ACHN (cell line): Measurements from ENCODE around the gene NCKAP5.

ENCODE experiments used
- DNase-seq: peaks from one replicate; pipeline ENCODE4 v3.0.0-alpha.2; 2015
- in situ Hi-C: cut with HindIII; loops from 2 replicates; pipeline ENCODE4 v1.10.0; 2017; ENCODE audit warnings: low sequenced_read_pairs, low pct_ligation_motif_present, low pct_unique_long_range_greater_than_20kb

The NCKAP5 gene

DNA sequence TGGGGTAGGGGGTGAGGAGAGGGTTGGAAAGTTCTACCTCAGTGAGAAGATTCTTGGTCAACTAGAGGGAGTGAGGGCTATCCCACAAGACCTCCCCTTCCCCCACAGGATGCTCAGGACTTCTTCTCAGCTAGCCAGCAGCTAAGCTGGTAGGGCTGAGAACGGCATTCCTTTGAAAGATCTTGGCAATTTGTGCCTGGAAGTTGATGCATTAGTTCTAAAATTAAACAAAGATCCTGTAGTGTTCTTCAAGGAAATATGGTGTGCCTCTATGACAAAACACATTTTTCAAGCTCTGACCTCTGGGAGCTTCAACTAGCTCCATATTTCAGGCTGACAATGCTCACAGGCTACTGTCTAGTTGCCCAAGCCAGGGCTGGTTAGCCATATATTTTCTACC is 900.6 kb downstream of the NCKAP5 start:
- DNase-seq, result no peak
- in situ Hi-C loops, result no loop called here

DNA sequence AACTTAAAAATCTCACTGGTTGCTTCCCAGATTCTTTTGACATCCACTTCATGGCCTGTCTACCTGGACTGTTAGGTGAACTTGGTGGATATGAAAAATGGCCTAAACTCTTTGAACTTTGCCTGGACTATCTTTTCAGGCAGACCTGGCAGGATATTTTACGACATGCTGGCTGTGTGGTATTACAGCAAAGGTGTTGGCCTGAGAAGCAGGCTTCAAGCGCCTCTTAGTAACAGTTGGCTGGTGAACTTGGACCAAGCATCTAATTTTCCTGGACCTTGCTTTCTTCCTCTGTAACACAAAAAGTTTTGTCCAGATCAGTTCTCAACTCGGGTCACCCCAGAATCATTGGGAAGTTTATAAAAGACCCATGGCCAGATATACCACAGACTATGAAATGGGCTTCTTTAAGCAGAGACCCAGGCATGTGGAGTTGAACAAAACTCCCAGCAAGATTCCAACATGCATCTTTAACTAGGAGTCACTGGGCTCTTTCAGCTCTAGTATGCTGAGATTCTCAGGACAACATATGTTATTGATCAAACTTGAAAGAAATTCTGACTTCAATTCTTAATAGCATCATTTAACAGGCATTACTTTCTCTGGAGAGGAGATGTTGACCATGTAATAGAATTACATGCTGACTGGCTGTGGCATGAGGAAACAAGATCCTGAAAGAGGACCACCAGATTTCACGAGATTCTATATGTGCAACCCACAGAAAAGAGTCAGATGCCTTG is 902.7 kb downstream of the NCKAP5 start:
- in situ Hi-C loops, result no loop called here
- no peak for DNase-seq

DNA sequence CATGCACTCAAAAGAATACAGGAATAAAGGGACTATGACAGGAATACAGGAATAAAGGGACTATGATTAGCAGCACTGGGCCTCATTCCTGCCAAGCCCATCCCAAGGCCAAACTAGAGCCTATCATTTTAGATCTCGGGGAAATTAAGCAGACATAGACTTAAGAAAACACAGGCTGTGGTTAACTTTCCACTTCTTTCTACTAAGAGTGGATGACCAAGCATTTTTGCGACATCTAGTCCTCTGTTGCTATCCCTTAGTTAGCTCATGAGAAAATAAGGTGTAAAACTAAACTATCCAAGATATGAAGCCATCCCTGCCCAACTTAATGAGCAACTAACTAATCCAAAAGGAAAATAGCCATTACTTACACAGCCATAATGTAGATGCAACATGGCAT is 904.2 kb downstream of the NCKAP5 start:
- no peak for DNase-seq
- in situ Hi-C loops, result no loop called here

DNA sequence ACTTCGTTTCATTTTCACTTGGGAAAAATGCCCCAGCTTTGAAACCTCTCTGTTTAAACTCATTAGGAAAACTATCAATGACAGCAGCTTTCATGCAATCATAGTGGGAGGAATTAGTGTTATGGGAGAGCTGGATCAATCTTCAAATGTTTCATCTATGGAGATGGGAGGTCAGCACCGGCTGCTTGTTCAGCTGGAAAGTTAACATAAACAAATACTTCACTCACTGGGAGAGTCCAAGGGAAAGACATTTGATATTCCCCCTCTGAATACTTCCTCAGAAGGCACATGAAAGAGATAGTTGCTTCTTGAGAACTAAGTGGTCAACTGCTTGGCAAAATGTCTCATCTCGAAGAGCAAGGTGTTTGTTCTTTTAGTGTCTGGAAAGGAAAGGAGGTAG is 905.5 kb downstream of the NCKAP5 start:
- in situ Hi-C loops, result no loop called here
- DNase-seq, result no peak

DNA sequence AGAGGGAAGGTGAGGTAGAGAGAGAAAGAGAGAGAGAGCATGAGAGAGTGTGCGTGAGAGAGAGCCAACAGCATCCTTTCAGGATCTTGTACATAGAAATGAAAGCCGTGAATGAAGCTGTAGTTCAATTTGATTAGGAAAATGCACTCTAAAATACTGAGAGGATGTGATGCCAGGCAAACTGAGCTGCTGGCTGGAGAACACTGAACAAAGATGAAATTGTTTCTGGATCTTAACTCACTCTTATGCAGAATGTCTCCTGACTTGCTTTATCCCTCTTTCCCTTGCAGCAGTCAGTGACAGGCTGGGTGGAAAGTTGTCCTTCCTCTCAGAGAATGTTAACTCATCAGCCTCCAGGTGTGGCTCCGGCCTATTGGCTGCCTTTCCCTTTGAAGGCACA is 908.9 kb downstream of the NCKAP5 start:
- in situ Hi-C loops, result no loop called here
- DNase-seq, result no peak

DNA sequence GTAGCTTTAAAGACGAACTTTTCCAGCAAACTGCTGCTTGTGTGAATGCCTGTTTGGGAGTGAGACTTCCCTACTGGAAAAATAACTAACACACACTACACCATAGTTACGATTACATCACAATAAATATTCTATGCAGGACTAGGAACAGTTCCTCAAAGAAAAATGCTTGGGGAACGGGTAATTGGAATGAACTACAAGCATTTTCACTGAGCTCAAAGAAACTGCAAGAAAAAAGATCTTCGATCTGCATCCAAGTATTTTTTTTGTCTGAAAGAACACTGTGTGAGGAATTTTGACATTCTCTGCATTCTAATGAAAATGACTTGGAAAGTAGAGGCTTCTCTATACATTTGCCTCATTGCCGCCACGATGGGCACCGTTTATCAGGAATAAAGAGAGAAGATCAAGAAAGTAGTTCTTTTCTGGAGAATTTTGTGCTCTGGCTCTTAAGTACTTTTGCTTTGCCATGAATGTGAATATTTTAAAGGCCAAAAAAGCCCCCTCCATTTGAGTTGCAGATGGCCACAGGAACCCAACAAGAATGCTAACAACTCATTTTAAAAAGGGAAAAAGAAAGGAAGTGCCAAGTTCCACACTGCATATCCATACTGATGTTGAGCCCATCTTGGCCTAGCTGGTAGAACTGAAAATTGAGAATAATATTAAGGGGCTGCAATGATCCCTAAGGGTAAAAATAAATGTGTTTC is 911.8 kb downstream of the NCKAP5 start:
- in situ Hi-C loops, result no loop called here

DNA sequence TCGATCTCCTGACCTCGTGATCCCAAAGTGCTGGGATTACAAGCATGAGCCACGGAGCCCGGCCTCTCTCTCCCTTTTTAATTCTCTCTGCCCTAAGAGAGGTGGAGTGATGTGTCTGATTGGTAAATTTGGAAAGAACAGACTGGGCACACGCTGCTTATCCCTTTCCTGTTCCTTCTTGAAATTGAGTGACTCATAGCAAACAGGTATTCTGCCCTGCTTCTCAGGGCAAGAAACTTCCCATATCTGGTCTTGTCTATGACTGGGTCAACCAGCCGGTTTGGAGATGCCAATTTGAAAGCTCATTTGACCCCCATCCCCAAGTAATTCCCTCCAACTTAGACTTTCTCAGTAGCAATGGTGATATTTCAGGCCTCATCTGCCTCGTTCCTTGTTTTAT is 913.3 kb downstream of the NCKAP5 start:
- in situ Hi-C loops, result no loop called here
- DNase-seq, result no peak

More for the DNA sequence above, 911.8 kb downstream of the NCKAP5 start:
- no peak for DNase-seq

DNA sequence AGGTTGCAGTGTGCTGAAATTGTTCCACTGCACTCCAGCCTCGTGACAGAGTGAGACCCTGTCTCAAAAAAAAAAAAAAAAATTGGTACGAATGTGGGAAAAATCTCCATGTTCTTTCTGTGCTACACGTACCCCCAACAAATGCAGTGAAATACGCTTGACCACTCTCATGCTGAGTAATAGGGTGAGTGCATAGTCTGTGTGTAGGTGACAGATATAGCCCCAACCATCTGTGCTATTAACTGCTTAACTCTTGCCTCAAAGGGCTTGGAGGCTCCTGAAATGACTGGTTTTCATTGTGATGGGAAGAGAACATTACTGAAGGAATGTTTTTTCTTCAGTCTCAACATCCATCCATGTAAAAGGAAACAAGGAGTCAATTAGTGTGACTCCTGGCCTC is 913.9 kb downstream of the NCKAP5 start:
- no peak for DNase-seq
- in situ Hi-C loops, result no loop called here

DNA sequence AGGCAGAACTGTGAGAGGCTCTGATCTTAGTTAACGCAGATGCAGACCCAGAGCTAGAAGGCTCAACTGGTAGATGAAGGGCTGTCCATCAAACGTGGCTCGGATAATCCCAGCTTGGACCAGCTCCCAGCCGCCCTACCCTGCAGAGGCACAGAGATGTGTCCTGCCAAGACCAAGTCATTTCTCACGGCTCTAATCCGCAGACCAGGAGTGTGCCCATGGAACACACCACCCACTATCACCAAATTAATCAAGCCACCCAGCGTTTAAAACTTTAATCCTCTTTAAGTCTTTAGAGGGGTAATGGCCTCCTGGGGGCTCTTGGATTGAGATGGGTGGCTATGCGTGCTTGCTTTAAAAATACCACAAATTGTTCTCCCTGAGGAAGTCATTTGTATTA is 915.8 kb downstream of the NCKAP5 start:
- in situ Hi-C loops, result no loop called here
- DNase-seq, result no peak

DNA sequence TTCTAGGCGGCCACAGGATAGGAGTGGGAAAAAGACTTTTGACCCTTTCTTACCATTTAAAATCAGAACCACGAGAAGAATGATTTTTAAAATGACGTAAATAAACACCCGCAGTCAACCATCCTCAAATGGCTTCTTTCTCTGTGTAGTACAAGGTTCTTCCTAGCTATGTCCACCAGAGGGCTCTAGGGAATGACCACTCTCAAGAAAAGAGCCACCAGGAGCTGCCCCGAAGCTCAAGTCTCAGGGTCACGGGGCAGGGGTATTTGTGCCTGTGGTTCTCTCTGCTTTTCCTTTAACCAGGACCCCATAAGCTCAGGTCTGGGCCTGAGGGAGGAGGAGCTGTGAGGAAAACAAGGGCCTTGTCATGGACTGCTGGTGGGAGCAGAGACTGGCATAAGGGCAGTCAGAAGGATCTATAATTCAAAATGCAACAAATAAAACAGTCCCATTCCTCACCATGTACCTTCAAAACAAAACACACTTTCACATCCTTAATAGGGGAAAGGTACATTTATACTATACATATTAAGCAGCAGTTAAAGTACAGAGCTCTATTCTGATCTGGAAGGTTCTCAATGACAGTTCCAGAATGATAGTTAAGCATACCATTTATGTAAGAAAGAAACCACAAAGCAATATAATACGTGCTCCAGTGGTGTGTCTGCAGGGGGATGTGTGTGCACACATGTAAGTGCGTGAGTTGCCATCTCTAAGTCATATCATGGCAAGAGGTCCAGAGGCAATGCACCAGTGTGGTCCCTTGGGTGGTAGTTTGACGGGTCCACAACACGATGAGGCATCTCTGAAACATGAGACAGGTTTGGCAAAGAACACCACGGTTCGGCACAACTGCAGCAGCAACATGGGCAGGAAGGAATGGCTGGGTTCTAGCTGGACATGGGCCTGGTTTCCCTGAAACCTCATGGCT is 916.9 kb downstream of the NCKAP5 start:
- in situ Hi-C loops, result no loop called here
- peak; percentile 53 for DNase-seq

DNA sequence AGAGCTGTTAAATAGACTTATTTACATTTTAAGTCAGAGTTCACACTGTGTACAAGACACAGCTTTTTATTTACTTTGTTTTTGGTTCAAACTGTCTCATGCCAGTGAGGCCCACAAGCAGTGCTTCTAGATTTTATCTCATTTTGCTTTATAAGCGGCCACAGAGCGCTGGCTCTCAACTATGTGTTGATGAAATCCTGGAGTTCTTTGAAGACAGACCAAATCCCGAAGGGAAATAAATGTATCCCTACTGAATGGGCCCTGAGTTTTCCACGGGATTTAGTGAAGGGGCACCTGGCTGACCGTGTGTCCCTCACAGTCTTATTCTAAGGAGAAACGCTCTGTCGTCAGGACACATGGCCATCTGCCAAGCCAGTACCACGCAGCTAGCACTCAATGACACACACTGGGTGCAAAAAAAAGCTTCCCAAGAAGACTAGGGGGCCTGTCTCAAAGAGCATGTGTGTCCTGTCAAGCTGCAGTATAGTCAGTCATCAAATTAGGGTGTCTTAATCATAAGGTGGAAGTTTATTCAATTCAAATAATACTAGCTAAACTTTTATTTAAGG is 921.6 kb downstream of the NCKAP5 start:
- DNase-seq, result no peak
- in situ Hi-C loops, result no loop called here

DNA sequence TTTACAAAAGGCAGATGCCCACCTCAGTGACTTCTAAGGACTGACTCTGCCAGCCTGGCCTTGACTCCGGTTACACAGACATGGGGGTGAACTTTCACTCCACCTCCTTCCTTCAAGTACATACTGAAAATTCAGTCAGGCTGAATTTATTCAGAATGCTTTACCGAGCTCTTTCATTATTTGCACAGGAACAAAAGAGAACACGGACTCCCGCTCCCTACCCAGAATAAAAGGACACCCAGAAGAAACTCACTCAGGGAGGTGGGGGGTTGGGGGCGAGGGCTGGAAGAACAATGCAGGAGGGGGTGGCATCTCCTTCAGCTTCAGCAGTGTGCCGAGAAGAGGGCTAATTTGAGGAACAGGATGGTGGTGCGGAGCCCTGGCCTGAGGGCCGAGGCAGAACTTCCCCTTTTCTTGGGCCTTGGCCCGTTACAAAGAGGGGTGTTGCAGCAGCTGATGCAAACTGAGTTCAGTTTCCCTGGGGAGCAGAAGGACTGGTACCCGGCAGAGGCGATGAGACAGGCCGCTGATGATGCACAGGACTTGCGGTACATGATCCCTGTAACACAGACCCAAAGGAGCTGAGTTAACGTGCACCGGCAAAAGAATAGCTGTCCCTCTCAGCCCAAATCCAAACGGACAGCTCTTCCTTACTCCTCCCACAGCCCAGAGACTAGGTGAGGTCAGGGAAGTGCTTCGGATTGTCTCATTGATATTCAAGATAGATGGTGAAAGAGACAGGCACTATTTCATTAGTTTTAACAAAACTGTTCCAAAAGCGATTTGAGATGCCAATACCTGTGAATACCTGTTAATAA is 922.3 kb downstream of the NCKAP5 start:
- in situ Hi-C loops, result no loop called here
- no peak for DNase-seq

DNA sequence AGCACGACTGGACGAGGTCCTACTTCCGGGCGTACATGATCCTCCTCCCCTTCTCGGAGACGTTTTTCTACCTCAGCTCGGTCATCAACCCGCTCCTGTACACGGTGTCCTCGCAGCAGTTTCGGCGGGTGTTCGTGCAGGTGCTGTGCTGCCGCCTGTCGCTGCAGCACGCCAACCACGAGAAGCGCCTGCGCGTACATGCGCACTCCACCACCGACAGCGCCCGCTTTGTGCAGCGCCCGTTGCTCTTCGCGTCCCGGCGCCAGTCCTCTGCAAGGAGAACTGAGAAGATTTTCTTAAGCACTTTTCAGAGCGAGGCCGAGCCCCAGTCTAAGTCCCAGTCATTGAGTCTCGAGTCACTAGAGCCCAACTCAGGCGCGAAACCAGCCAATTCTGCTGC is 923.1 kb downstream of the NCKAP5 start:
- DNase-seq, result no peak
- in situ Hi-C loops, result no loop called here

DNA sequence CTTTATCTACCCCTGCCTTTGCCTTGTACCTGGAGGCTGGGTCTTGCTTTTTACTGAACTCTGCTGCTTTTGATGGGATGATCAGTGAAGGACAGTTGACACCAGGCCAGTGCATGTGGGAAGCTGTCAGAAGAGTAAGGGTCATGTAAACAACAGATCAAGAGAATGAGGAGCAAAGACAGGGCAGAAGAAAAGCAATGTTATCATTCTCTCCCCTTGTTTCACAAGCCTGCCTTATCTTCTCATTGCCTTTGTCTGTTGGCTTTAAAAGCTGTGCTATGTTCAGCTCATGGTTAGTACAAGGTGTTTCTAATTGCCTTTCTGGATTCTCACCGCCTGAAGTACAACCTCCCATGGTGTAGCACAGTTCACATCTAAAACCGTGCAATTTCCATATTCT is 925.8 kb downstream of the NCKAP5 start:
- in situ Hi-C loops, result no loop called here
- no peak for DNase-seq

DNA sequence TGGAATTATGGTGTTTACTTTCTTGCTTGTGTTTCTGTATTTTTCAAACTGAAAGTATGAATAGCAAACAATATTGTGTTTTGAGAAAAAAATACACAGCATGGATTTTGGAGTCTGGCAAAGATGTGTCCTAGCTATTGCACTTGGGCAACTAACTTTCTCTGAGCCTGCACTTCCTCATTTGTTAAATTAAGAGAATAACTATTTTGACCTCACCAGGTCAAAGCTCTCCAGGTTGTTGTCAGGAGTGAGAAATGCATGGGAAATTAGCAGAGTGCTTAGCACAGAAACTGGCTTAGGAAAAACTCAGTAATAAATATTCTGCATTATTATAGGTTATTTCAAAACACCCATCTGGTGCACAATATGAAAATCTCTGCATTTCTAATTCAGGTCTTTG is 926.4 kb downstream of the NCKAP5 start:
- no peak for DNase-seq
- in situ Hi-C loops, result no loop called here

DNA sequence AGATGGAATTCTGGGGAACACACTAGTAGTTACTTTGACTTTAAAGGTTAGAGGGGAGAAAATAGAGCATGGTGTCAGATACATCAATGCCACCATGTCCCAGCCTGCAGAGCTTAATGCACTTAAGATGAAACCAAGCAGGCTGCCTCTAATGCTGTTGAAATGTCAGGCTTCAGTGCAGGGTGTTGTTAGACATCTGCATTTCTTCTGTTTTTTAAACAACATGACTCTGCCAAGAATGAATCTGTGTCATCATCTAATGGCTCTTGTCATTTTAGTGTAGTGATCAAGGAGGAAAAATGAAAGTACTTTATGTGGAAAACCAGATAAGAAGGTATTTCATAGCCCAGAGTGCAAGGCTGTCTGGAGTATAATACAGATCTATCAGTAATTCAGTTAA is 928.1 kb downstream of the NCKAP5 start:
- DNase-seq, result no peak
- in situ Hi-C loops, result no loop called here

DNA sequence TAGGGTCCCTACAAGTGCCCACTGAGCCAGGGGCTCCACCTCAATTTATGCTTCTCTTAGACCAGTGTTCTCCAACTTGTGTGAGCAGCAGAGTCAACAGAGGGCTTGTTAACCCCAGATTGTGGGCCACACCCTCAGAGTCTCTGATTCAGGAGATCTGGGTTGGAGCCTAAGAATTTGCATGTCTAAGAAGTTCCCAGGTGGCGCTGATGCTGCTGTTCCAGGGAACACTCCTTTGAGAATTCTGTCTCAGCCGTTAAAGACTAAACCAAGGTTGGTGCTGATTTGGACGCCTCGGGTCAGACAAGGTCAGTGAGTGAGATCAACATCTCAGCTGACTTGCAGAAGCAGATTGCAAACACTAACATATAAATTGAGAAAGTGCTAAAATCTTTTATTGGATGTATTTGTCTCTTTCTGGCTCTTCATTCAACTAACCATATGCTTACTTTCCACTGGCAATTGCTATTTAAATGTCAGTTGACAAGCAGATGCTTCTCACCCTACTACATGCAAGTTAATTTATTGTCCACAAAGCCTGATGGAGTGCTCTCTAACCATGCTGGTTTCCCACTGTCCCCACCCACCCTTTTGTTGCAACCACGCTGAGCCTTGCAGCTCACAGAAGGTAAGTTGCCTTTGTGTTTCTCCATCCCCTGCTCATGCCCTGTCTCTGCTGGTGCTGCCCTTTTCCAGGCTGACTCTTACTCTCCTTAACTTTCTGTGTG is 929.8 kb downstream of the NCKAP5 start:
- no peak for DNase-seq
- in situ Hi-C loops, result no loop called here

DNA sequence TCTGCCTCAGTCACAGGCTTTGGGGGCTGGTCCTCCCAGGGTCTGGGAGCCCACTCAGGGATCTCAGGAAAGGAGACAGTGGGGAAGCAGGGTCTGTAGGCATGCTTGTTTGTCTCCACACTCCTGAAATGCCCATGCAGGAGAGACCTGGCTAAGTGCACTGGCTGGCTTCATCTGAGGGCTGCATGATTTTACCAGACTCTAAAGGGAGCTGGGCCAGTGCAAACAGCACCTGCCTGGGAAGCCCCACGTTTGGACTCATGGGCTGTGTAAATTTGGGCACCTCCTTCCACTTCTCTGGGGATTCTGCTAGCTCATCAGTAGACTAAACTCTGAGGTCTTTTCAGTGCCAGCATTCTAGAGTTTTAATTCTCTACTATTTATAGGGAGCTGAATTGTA is 931.9 kb downstream of the NCKAP5 start:
- in situ Hi-C loops, result no loop called here

More for the DNA sequence above, 931.9 kb downstream of the NCKAP5 start:
- no peak for DNase-seq
